HEK293 (cell line): ENCODE measurements around the gene CAPN8.

Experiments used
- CTCF ChIA-PET: fragments of 350-600 bp; formaldehyde crosslinking; extraction: SDS; loops from one replicate; lab custom pipeline; 2021; ENCODE audit warnings: antibody characterized with exemption; lab: Yijun Ruan, JAX
- POLR2A ChIA-PET: fragments of 300-600 bp; formaldehyde crosslinking; extraction: SDS; loops from one replicate; lab custom pipeline; 2020; ENCODE audit warnings: antibody characterized with exemption, inconsistent platforms; lab: Yijun Ruan, JAX
- H3K27ac ChIP-seq: fragments of 200-500 bp; sonication (Bioruptor generic); 2 replicates; pipeline ENCODE4 v1.5.1; 2014; ENCODE audit warnings: low read depth, low read length, control low read depth, inconsistent platforms; ENCODE audit errors: extremely low read depth
- H3K36me3 ChIP-seq, 2 experiments: fragments of 200-500 bp in 1 of 2; sonication (Bioruptor generic) in 1 of 2; 1 replicate in 1 of 2; 2 replicates in 1 of 2; pipeline ENCODE4 v1.5.1; 2014 to 2017; ENCODE audit warnings: inconsistent platforms in 2 of 2, low read length in 2 of 2; ENCODE audit not compliant: control insufficient read depth in 2 of 2, insufficient read depth in 1 of 2
- H3K4me1 ChIP-seq: fragments of 200-500 bp; sonication (Bioruptor generic); 2 replicates; pipeline ENCODE4 v1.5.1; 2014; ENCODE audit warnings: mild to moderate bottlenecking, low read length, inconsistent platforms; ENCODE audit not compliant: control insufficient read depth, insufficient read depth
- H3K4me3 ChIP-seq: 2 replicates; pipeline ENCODE4 v1.5.1; 2011; ENCODE audit warnings: low read depth, mild to moderate bottlenecking, control low read depth, low read length, moderate library complexity
- H3K9me3 ChIP-seq: fragments of 200-500 bp; sonication (Bioruptor generic); 2 replicates; pipeline ENCODE4 v1.5.1; 2014; ENCODE audit warnings: low read depth, low read length, inconsistent platforms; ENCODE audit not compliant: control insufficient read depth, insufficient read depth
- EGR2 ChIP-seq: fragments of 450-650 bp; formaldehyde crosslinking; IDR thresholded peaks from 2 replicates; pipeline ENCODE4 v1.5.1; 2016; ENCODE audit warnings: low read depth, missing biosample characterization, missing genetic modification characterization
- SCRT1 ChIP-seq: fragments of 450-650 bp; formaldehyde crosslinking; IDR thresholded peaks from 2 replicates; pipeline ENCODE4 v1.5.1; 2016; ENCODE audit warnings: missing biosample characterization, missing genetic modification characterization, borderline replicate concordance
- TRIM28 ChIP-seq: IDR thresholded peaks from 2 replicates; pipeline ENCODE4 v1.6.1; 2011; ENCODE audit warnings: low read length, control low read depth, borderline replicate concordance
- ZBTB17 ChIP-seq: fragments of 450-650 bp; formaldehyde crosslinking; IDR thresholded peaks from 2 replicates; pipeline ENCODE4 v1.5.1; 2016; ENCODE audit warnings: missing biosample characterization, missing genetic modification characterization
- ZEB2 ChIP-seq: fragments of 450-650 bp; formaldehyde crosslinking; IDR thresholded peaks from 2 replicates; pipeline ENCODE4 v1.5.1; 2016; ENCODE audit warnings: missing biosample characterization, missing genetic modification characterization
- ZFP37 ChIP-seq: fragments of 450-650 bp; formaldehyde crosslinking; IDR thresholded peaks from 2 replicates; pipeline ENCODE4 v1.5.1; 2016; ENCODE audit warnings: missing biosample characterization, missing genetic modification characterization
- ZNF10 ChIP-seq: fragments of 450-650 bp; formaldehyde crosslinking; IDR thresholded peaks from 2 replicates; pipeline ENCODE4 v1.5.1; 2017; ENCODE audit warnings: missing biosample characterization, missing genetic modification characterization
- ZNF121 ChIP-seq: fragments of 450-650 bp; formaldehyde crosslinking; IDR thresholded peaks from 2 replicates; pipeline ENCODE4 v1.5.1; 2016; ENCODE audit warnings: missing biosample characterization, missing genetic modification characterization
- ZNF146 ChIP-seq: fragments of 450-650 bp; formaldehyde crosslinking; IDR thresholded peaks from 2 replicates; pipeline ENCODE4 v1.5.1; 2016; ENCODE audit warnings: missing biosample characterization, missing genetic modification characterization
- ZNF184 ChIP-seq: fragments of 450-650 bp; IDR thresholded peaks from 2 replicates; pipeline ENCODE4 v1.5.1; 2018; ENCODE audit warnings: missing biosample characterization, mild to moderate bottlenecking, missing genetic modification characterization
- ZNF2 ChIP-seq: fragments of 450-650 bp; formaldehyde crosslinking; IDR thresholded peaks from 2 replicates; pipeline ENCODE4 v1.5.1; 2016; ENCODE audit warnings: missing biosample characterization, missing genetic modification characterization
- ZNF211 ChIP-seq: fragments of 450-650 bp; formaldehyde crosslinking; IDR thresholded peaks from 2 replicates; pipeline ENCODE4 v1.5.1; 2016; ENCODE audit warnings: low read depth, missing biosample characterization, missing genetic modification characterization
- ZNF324 ChIP-seq: fragments of 450-650 bp; formaldehyde crosslinking; IDR thresholded peaks from 2 replicates; pipeline ENCODE4 v1.5.1; 2016; ENCODE audit warnings: missing biosample characterization, missing genetic modification characterization
- ZNF335 ChIP-seq: fragments of 450-650 bp; formaldehyde crosslinking; conservative IDR thresholded peaks from 2 replicates; pipeline ENCODE4 v1.5.1; 2016; ENCODE audit warnings: missing biosample characterization, missing genetic modification characterization
- ZNF501 ChIP-seq: fragments of 450-650 bp; formaldehyde crosslinking; IDR thresholded peaks from 2 replicates; pipeline ENCODE4 v1.5.1; 2016; ENCODE audit warnings: missing biosample characterization, missing genetic modification characterization
- ZNF629 ChIP-seq: fragments of 450-650 bp; formaldehyde crosslinking; IDR thresholded peaks from 2 replicates; pipeline ENCODE4 v1.5.1; 2017; ENCODE audit warnings: missing biosample characterization, missing genetic modification characterization
- ZNF701 ChIP-seq: fragments of 450-650 bp; formaldehyde crosslinking; IDR thresholded peaks from 2 replicates; pipeline ENCODE4 v1.5.1; 2016; ENCODE audit warnings: missing biosample characterization, missing genetic modification characterization
- ZNF792 ChIP-seq: fragments of 450-650 bp; formaldehyde crosslinking; IDR thresholded peaks from 2 replicates; pipeline ENCODE4 v1.5.1; 2016; ENCODE audit warnings: missing biosample characterization, missing genetic modification characterization
- ZXDB ChIP-seq: fragments of 450-650 bp; formaldehyde crosslinking; IDR thresholded peaks from 2 replicates; pipeline ENCODE4 v1.5.1; 2016; ENCODE audit warnings: missing biosample characterization, missing genetic modification characterization
- TF ChIP-seq, protein P1 (sequence below): fragments of 450-650 bp; formaldehyde crosslinking; conservative IDR thresholded peaks from 2 replicates; pipeline ENCODE4 v1.5.1; 2016; ENCODE audit warnings: low read depth, missing biosample characterization, missing genetic modification characterization
- TF ChIP-seq, protein P2 (sequence below): fragments of 450-650 bp; formaldehyde crosslinking; IDR thresholded peaks from 2 replicates; pipeline ENCODE4 v1.5.1; 2016; ENCODE audit warnings: missing biosample characterization, missing genetic modification characterization
- TF ChIP-seq, protein P3 (sequence below): fragments of 450-650 bp; formaldehyde crosslinking; IDR thresholded peaks from 2 replicates; pipeline ENCODE4 v1.5.1; 2016; ENCODE audit warnings: missing biosample characterization, missing genetic modification characterization
- TF ChIP-seq, protein P4 (sequence below): sonication (generic); formaldehyde crosslinking; IDR thresholded peaks from 2 replicates; pipeline ENCODE4 v1.8.1; 2022; ENCODE audit warnings: mild to moderate bottlenecking, moderate library complexity, missing genetic modification reagents
- TF ChIP-seq, protein P5 (sequence below): fragments of 450-650 bp; formaldehyde crosslinking; IDR thresholded peaks from 2 replicates; pipeline ENCODE4 v1.5.1; 2017; ENCODE audit warnings: missing biosample characterization, missing genetic modification characterization

Gene CAPN8

DNA sequence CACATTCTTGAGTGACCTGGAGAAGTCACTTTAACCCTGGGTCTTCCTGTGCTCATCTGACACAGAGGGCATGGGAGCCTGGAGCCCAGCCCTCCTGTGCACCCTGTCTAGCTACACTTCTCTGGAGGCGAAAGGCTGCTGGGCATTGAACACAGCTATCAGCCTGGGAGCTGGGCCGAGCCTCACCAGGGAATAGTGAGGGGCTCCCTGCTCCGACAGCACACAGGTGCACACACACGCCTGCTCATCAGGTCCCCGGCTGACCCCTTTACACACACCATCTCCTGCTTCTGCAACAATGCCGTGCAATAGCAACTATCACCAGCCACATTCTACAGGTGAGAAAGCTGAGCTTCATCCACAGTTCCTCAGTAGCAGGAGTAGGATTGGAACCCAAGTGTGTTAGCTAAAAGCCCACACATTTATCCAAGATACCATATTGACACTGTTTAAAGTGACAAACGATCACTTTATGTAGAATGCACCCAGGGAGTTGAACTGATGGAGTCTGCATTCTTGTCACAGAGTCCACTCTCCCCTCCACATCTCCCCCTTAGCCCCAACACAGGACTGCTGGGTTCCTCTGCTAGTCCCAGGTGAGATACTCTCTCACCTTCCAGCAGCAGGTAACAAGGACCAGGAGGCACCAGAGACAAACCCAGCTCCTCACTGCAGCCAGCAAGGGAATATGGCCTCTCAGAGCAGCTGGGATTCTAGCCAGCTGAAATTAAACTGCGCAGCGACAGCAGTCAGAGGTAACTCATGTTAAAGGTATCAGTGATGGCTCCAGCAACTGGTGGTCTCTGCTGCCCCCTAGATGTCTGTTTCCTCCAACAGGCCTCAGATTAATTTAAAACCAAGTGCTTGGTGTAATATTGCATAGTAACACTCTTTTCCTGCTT is 18.3 kb upstream of the CAPN8 start (continued):
- TF ChIP-seq, protein P1, sequence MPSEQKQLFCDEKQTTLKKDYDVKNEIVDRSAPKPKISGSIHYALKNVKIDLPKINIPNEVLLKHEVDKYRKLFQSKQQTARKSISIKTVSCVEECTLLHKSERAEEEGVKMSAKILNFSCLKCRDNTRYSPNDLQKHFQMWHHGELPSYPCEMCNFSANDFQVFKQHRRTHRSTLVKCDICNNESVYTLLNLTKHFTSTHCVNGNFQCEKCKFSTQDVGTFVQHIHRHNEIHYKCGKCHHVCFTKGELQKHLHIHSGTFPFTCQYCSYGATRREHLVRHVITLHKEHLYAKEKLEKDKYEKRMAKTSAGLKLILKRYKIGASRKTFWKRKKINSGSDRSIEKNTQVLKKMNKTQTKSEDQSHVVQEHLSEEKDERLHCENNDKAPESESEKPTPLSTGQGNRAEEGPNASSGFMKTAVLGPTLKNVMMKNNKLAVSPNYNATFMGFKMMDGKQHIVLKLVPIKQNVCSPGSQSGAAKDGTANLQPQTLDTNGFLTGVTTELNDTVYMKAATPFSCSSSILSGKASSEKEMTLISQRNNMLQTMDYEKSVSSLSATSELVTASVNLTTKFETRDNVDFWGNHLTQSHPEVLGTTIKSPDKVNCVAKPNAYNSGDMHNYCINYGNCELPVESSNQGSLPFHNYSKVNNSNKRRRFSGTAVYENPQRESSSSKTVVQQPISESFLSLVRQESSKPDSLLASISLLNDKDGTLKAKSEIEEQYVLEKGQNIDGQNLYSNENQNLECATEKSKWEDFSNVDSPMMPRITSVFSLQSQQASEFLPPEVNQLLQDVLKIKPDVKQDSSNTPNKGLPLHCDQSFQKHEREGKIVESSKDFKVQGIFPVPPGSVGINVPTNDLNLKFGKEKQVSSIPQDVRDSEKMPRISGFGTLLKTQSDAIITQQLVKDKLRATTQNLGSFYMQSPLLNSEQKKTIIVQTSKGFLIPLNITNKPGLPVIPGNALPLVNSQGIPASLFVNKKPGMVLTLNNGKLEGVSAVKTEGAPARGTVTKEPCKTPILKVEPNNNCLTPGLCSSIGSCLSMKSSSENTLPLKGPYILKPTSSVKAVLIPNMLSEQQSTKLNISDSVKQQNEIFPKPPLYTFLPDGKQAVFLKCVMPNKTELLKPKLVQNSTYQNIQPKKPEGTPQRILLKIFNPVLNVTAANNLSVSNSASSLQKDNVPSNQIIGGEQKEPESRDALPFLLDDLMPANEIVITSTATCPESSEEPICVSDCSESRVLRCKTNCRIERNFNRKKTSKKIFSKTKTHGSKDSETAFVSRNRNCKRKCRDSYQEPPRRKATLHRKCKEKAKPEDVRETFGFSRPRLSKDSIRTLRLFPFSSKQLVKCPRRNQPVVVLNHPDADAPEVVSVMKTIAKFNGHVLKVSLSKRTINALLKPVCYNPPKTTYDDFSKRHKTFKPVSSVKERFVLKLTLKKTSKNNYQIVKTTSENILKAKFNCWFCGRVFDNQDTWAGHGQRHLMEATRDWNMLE (tag by site-specific recombination), result 0 out of 2 replicates have a peak, but pooled peaks have one; percentile 21
- TF ChIP-seq ZNF10 (tag by site-specific recombination), result no peak
- peak; percentile 68; the same call in 1 of the 2 replicates for TF ChIP-seq SCRT1 (tag by site-specific recombination)
- TF ChIP-seq, protein P2, sequence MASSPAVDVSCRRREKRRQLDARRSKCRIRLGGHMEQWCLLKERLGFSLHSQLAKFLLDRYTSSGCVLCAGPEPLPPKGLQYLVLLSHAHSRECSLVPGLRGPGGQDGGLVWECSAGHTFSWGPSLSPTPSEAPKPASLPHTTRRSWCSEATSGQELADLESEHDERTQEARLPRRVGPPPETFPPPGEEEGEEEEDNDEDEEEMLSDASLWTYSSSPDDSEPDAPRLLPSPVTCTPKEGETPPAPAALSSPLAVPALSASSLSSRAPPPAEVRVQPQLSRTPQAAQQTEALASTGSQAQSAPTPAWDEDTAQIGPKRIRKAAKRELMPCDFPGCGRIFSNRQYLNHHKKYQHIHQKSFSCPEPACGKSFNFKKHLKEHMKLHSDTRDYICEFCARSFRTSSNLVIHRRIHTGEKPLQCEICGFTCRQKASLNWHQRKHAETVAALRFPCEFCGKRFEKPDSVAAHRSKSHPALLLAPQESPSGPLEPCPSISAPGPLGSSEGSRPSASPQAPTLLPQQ, result 0 out of 2 replicates have a peak, but pooled peaks have one; percentile 39
- TF ChIP-seq ZNF146, result no peak
- TF ChIP-seq ZBTB17 (tag by site-specific recombination), result peak; percentile 47
- no peak for TF ChIP-seq ZNF324
- no peak for TF ChIP-seq EGR2 (tag by site-specific recombination)
- TF ChIP-seq, protein P3, sequence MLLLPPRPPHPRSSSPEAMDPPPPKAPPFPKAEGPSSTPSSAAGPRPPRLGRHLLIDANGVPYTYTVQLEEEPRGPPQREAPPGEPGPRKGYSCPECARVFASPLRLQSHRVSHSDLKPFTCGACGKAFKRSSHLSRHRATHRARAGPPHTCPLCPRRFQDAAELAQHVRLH (tag by site-specific recombination), result no peak
- TF ChIP-seq ZEB2 (tag by site-specific recombination), result peak; percentile 39; the same call in 1 of the 2 replicates
- peak; percentile 35; the same call in 1 of the 2 replicates for TF ChIP-seq ZXDB (tag by site-specific recombination)
- peak; percentile 72 for TF ChIP-seq ZNF2 (tag by site-specific recombination)
- no peak for TF ChIP-seq TRIM28
- TF ChIP-seq ZNF629 (tag by site-specific recombination), result 0 out of 2 replicates have a peak, but pooled peaks have one; percentile 15

DNA sequence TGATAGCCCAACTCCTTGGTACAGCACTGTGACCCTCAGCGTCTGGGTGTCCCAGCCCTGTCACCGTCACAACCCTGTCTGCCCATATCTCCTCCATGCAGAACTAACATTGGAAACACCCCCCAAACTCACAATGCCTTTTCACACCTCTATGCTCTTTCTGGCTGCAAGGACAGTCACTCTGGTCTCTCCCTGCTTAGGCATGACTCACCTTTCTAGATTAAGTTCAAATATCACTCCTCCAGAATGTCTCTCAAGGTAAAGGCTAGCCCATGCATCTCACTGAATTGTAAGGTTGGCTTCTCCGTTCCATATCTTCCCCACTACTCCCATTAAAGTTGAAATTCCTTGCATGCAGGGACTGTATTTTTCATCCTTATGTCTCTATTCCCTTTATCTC is 17.0 kb upstream of the CAPN8 start:
- Histone ChIP-seq H3K9me3 (no peaks in the 10 kb centered on the region), H3K36me3 (no peaks in the 10 kb centered on the region), H3K4me1 (no peaks in the 10 kb centered on the region), H3K27ac (no peak overlapping the region), H3K4me3 (no peak overlapping the region)
- TF ChIP-seq ZNF701 (no peak), ZNF184 (peak; percentile 38; the same call in 1 of the 2 replicates), ZNF335 (tag by site-specific recombination) (no peak), ZNF211 (tag by site-specific recombination) (no peak), ZNF121 (tag by site-specific recombination) (no peak), ZNF10 (tag by site-specific recombination) (peak; percentile 81), ZNF792 (tag by site-specific recombination) (no peak), ZFP37 (tag by site-specific recombination) (0 out of 2 replicates have a peak, but pooled peaks have one; percentile 32), ZNF501 (tag by site-specific recombination) (0 out of 2 replicates have a peak, but pooled peaks have one; percentile 21)
- TF ChIP-seq, protein P4, sequence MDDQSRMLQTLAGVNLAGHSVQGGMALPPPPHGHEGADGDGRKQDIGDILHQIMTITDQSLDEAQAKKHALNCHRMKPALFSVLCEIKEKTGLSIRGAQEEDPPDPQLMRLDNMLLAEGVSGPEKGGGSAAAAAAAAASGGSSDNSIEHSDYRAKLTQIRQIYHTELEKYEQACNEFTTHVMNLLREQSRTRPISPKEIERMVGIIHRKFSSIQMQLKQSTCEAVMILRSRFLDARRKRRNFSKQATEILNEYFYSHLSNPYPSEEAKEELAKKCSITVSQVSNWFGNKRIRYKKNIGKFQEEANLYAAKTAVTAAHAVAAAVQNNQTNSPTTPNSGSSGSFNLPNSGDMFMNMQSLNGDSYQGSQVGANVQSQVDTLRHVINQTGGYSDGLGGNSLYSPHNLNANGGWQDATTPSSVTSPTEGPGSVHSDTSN (CRISPR knock-in tag), result no peak
- TF ChIP-seq, protein P5, sequence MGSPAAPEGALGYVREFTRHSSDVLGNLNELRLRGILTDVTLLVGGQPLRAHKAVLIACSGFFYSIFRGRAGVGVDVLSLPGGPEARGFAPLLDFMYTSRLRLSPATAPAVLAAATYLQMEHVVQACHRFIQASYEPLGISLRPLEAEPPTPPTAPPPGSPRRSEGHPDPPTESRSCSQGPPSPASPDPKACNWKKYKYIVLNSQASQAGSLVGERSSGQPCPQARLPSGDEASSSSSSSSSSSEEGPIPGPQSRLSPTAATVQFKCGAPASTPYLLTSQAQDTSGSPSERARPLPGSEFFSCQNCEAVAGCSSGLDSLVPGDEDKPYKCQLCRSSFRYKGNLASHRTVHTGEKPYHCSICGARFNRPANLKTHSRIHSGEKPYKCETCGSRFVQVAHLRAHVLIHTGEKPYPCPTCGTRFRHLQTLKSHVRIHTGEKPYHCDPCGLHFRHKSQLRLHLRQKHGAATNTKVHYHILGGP, result 0 out of 2 replicates have a peak, but pooled peaks have one; percentile 3
- POLR2A ChIA-PET, result no interaction called here
- CTCF ChIA-PET, result interaction anchor here (0.6 to 12.9 kb wide), 17 partner anchors 10 to 595 kb away, joined by 3 to 233 read pairs (median 13); partner anchors contain the start of gene TLR5
